Esophagus muscularis mucosa (tissue), 3 donors: ENCODE results near the gene MMP17.

ENCODE experiments used
- CTCF ChIP-seq, 3 experiments: fragments of 200-600 bp in 2 of 3; fragments of 450-650 bp in 1 of 3; sonication (generic) in 2 of 3; IDR thresholded peaks; one replicate each; pipeline ENCODE4 v1.5.1; 2017 to 2019; ENCODE audit warnings: antibody characterized with exemption in 3 of 3, mild to moderate bottlenecking in 2 of 3, moderate library complexity in 1 of 3
- POLR2A ChIP-seq: fragments of 450-650 bp; IDR thresholded peaks from one replicate; pipeline ENCODE4 v1.6.1; 2017; ENCODE audit warnings: antibody characterized with exemption, moderate library complexity, mild to moderate bottlenecking, low read depth

- TF ChIP-seq CTCF (IDR thresholded peaks at IDR 0.05) (no peak), POLR2A (no peak)
Measured at GRCh38 chr12:131862600-131862993, 34.4 kb downstream of the MMP17 start.
